Measurements from ENCODE around the gene R3HDM2. TPM values are rescaled to one million over a fixed set of nuclear protein-coding genes. Genes with fewer than 3 reads are reported as not detected.
"Not testable (repeated sequence)": the region's sequence is repeated elsewhere in the genome, so short reads cannot be mapped to it uniquely, and the experiment has no call there.

The R3HDM2 gene
- total RNA-seq, 4 donors from 2014 or later: 21.7 to 37.6 (median 29.3) TPM

GRCh38 chr12:57404966-57405640 lies 25.7 kb downstream of the R3HDM2 start:
- Histone ChIP-seq H3K4me1 (no peaks in the 10 kb centered on the region), H3K27me3 (no peaks in the 10 kb centered on the region), H3K36me3 (peaks cover 0 to 5% (median 0%) of the 10 kb centered on the region in 3 donors), H3K27ac (no peak overlapping the region), H3K4me3 (no peak overlapping the region), H3K9me3 (no peaks in the 10 kb centered on the region)
- DNase-seq: no peak
- intact Hi-C loops (cut with DNase I): no loop called here
- TF ChIP-seq, protein P1, sequence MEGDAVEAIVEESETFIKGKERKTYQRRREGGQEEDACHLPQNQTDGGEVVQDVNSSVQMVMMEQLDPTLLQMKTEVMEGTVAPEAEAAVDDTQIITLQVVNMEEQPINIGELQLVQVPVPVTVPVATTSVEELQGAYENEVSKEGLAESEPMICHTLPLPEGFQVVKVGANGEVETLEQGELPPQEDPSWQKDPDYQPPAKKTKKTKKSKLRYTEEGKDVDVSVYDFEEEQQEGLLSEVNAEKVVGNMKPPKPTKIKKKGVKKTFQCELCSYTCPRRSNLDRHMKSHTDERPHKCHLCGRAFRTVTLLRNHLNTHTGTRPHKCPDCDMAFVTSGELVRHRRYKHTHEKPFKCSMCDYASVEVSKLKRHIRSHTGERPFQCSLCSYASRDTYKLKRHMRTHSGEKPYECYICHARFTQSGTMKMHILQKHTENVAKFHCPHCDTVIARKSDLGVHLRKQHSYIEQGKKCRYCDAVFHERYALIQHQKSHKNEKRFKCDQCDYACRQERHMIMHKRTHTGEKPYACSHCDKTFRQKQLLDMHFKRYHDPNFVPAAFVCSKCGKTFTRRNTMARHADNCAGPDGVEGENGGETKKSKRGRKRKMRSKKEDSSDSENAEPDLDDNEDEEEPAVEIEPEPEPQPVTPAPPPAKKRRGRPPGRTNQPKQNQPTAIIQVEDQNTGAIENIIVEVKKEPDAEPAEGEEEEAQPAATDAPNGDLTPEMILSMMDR (IDR thresholded peaks at IDR 0.05): no peak
- no peak for TF ChIP-seq POLR2A (IDR thresholded peaks at IDR 0.05)
- 91% methylated on average over 5 of the region's 5 CpGs for WGBS, 2 donors

DNA sequence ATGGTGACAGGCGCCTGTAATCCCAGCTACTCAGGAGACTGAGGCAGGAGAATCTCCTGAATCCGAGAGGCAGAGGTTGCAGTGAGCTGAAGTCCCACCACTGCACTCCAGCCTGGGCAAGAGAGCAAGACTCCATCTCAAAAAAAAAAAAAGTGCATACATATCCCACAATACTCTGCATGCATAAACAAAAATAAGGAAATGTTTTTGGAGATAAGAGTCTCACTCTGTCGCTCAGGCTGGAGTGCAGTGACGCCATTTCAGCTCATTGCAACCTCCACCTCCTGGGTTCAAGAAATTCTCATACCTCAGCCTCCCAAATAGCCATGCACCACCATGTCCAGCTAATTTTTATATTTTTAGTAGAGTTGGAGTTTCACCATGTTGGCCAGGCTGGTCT lies 28.7 kb downstream of the R3HDM2 start:
- intact Hi-C loops (cut with DNase I): not testable (repeated sequence)

DNA sequence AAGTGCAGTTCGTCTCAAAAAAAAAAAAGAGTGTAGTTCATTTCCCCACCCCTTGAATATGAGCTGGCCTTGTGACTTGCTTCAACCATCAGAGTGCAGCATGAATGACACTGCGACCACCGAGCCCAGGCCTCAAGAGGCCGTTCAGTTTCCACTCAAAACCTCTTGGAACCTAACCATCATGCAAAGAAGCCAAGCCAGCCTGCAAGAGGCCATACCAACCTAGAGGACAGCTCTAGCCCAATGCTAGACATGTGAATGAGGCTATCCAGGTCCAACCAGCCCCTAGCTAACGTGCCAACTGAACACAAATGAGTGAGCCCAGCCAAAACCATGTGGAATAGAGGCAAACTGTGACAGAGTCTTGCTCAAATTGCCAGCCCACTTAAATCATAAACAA lies 29.7 kb downstream of the R3HDM2 start:
- TF ChIP-seq, protein P1 (IDR thresholded peaks at IDR 0.05): no peak
- TF ChIP-seq POLR2A (IDR thresholded peaks at IDR 0.05): no peak
- H3K36me3 ChIP-seq: peaks cover 0 to 12% (median 0%) of the 10 kb centered on the region in 3 donors
- intact Hi-C loops (cut with DNase I): no loop called here
- no peaks in the 10 kb centered on the region for H3K9me3 ChIP-seq
- H3K4me3 ChIP-seq: no peak overlapping the region
- WGBS, 2 donors: 57 to 71% methylated on average over 5 of the region's 5 CpGs
- no peak for DNase-seq
- no peaks in the 10 kb centered on the region for H3K27me3 ChIP-seq
- H3K27ac ChIP-seq: no peak overlapping the region
- H3K4me1 ChIP-seq: no peaks in the 10 kb centered on the region

More for the DNA sequence above, 28.7 kb downstream of the R3HDM2 start:
- not testable (repeated sequence) for H3K27me3 ChIP-seq, DNase-seq, H3K36me3 ChIP-seq, H3K4me1 ChIP-seq, H3K27ac ChIP-seq, H3K4me3 ChIP-seq, H3K9me3 ChIP-seq
- 95% methylated on average over 4 of the region's 4 CpGs for WGBS, 2 donors

GRCh38 chr12:57399718-57400463 lies 31.0 kb downstream of the R3HDM2 start:
- 97 to 98% methylated on average over 6 to 7 of the region's 7 CpGs for WGBS, 2 donors
- H3K9me3 ChIP-seq; H3K4me1 ChIP-seq; H3K4me3 ChIP-seq; DNase-seq; H3K27me3 ChIP-seq; H3K27ac ChIP-seq; intact Hi-C loops (cut with DNase I): not testable (repeated sequence)
- peaks cover 0 to 24% (median 2%) of the 10 kb centered on the region in 3 donors for H3K36me3 ChIP-seq

DNA sequence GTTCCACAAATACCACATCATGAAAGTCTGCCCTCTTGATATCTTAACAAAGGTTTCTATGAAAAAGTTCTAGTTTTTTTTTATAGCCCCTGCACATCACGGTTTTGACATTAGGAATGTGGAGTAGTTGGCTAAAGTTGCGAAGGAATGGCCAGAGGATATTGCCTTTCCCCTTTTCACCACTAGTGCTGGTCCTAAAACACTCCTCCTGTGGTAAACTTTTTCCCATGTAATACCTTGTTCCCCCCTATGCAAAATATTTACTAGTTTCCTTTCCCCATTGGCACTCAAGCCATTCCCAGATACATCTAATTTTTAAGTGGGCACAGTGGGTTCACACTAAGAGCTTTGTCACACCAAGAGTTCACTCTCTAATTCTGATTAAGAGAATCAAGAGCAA lies 33.4 kb downstream of the R3HDM2 start:
- DNase-seq: no peak
- Histone ChIP-seq H3K27ac (no peak overlapping the region), H3K36me3 (peaks cover 0 to 49% (median 9%) of the 10 kb centered on the region in 3 donors), H3K4me1 (no peaks in the 10 kb centered on the region), H3K4me3 (no peak overlapping the region), H3K9me3 (no peaks in the 10 kb centered on the region), H3K27me3 (no peaks in the 10 kb centered on the region)
- no peak for TF ChIP-seq POLR2A (IDR thresholded peaks at IDR 0.05)
- TF ChIP-seq, protein P1 (IDR thresholded peaks at IDR 0.05): no peak
- intact Hi-C loops (cut with DNase I): no loop called here
- 87 to 97% methylated on average over 2 of the region's 2 CpGs for WGBS, 2 donors

GRCh38 chr12:57395121-57395520 lies 35.7 kb downstream of the R3HDM2 start:
- no peaks in the 10 kb centered on the region for H3K27me3 ChIP-seq
- no peak for DNase-seq
- H3K36me3 ChIP-seq: peaks cover 0 to 68% (median 9%) of the 10 kb centered on the region in 3 donors
- H3K4me1 ChIP-seq: no peaks in the 10 kb centered on the region
- 96 to 97% methylated on average over 16 to 18 of the region's 18 CpGs for WGBS, 2 donors
- no peak overlapping the region for H3K27ac ChIP-seq
- H3K9me3 ChIP-seq: no peaks in the 10 kb centered on the region
- TF ChIP-seq POLR2A (IDR thresholded peaks at IDR 0.05): no peak
- TF ChIP-seq, protein P1 (IDR thresholded peaks at IDR 0.05): no peak
- H3K4me3 ChIP-seq: no peak overlapping the region
- intact Hi-C loops (cut with DNase I): no loop called here
